GM19240 (cell line): ENCODE measurements around the gene FOXF2.

Experiments used
- DNase-seq: peaks from one replicate; pipeline ENCODE4 v3.0.0; 2011; ENCODE audit warnings: low spot score; ENCODE audit not compliant: insufficient read length

Gene FOXF2

DNA sequence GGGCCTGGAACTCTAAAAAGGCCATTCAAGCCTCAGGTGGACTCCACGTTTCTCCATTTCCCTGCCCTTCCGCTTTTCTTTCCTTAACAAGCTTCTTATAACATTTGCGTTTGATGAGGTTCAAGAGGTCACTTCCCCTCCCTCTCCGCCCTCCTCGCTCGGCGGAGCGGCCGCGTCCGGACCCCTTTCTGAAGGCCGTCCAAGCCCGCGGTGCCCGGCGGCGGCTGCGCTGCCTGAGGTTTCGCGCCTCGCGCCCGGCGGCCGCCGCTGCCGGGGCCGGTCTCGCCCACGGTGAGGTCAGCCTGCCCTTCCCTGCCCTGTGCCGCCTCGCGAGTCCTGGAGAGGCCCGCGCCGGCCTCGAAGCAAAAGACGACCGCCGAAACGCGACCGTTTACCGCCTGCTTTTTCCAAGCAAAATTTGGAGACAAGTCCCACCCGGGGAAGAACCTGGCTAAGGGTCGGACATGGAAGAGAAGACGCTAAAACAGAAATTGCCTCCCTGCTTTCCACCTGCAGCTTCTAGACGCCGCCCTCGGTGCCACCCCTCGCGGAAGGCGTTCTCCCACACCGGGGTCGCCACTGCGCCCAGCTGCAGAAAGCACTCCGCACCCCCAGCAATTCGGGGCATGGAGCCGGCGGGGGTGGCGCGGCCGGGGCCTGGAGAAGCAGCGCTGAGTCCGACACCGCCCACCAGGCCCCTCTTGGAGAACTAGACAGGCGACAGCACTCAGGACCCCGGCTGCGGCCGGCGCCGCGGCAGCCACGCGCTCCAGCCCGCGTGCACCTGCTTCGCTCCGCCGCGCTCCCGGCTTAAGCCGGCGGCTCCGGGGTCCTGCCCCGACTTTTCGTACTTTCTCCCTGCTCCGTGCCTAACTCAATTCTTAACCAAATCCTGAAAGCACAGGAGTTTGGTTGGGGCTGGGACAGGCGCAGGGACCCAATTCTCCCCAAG lies 11.0 kb upstream of the FOXF2 start:
- no peak for DNase-seq

DNA sequence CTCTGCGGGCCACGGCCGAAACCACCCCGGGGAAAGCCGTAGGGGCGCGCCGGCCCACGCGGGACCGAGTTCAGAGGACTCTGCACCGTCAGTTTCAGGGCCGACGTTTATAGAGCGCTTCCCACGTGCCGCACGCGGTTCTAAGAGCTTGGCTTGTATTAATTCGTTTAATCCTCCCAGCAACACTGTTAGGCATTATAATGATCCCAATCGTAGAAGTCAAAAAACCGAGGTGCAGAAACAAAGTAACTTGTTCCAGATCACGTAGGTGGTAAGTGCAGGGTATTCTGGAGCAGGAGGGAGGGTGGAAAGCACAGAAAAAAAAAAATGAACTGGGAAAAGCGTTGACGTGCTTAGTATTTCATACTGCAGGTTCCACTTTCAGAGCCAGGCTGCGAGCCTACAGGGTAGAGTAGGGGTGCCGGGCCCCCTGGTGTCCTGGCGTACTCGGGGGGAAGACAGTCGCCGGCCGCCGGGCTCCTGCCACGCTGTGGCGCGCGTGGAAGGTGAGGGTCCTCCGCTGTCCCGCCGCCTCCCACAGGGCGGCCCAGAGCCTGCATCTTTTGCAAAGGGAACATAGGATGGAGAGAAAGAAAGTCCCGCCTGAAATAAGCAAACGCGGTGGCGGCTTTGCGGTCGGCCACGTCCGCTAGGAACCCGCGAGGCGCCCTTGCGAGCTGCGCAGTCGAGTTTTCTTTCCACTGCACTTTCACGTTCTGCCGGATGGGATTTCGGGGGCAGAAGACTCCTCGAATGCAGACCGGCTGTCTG lies 10.2 kb upstream of the FOXF2 start:
- no peak for DNase-seq

GRCh38 chr6:1379788-1380147 lies 9.6 kb upstream of the FOXF2 start:
- DNase-seq = no peak

DNA sequence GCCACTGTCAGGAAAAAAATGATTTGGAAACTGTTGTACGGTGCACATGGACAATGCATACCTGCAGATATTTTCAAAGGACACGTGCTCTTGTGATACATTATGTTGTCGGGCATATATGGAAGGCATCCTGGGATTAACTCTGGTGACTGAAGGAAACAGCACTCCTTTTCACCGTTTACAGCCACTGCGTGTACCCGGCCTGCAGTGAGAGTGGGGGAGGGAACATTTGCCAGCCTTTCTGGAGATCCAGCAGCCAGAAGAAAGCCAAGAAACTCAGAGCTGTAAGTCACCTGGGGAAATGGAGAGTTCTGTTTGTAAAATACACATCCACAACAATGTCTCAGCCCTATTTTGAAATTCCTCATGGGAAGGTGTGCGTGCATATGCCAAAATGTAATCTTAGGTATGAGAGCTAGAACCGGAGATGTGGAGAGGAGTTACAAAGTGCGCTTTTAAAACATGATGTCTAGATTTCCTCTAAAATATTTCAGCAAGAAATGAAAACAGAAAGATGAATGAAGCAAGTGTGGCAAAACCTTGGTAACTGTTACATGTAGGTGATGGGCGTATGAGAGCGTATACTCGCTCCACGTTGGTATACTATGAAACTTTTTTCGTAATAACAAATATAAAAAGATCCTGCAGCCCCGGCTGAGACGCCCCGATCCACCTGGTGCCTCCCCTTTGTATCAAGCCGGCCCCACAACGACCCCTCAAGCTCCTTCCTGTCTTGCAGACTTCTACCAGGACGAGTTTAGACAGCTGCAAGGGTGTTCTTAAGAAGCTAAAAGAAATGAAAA lies 8.6 kb upstream of the FOXF2 start:
- no peak for DNase-seq

DNA sequence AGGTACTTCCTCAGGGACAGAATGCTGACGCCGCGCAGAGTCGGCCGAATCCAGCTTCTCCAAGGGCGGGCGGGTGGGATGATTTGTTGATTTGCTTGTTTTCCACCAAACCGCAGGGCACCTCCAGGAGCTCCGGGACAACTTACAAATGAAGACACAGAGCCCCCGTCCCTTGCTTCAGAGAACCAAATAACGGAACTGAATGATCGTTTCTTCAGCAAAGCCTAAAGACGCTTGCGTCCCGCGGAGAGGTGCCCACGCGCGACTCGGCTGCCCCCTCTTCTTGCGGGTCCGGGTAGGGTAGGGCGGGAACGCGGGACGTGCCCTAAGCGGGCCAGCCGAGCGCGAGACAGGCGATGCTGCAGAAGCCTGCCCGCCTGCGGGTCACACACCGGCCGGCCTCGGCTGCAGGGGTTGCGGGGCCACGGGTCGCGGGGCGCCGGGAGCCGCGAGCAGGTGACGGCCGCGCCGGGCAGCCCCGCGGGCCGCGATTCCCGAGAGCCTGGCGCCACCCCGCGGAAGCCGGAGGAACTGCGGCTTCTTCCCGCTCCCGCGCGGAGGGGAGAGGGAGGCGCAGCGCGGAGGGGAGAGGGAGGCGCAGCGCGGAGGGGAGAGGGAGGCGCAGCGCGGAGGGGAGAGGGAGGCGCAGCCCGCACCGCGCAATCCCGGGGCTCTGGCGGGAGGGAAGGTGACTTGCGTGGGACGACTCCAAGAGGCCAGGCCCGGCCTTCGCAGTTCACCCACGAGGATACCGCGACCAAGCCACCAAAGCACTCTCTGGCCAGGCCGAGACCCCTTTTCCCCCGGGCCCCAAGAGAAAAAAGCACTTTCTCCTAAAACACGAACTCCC lies 7.7 kb upstream of the FOXF2 start:
- no peak for DNase-seq

DNA sequence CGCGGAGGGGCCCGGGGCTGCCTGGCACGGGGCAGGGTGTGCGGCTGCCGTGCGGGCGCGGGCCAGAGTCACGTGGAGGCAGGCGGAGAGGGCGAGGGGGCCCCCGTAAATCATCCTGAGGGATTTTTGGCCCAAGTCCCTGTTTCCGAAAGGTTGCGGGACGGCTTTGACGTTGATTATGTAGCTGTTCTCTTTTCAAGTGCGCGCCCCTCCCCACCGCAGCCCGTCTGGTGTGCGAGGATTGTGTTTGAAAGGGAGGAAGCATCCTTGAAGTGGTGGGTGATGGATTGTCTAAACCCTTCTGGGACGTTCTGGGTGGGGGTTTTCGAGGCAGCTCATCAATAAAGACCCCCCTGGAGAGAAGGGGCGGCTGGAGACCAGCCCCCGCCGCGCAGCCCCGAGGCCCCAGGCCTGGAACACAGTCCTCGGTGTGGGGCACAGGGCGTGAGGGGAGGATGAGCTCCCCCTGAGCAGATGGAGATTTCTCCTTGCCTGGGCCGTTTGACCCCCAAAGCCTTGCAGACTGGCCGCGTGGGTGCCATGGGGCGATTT lies 7.0 kb upstream of the FOXF2 start:
- no peak for DNase-seq

DNA sequence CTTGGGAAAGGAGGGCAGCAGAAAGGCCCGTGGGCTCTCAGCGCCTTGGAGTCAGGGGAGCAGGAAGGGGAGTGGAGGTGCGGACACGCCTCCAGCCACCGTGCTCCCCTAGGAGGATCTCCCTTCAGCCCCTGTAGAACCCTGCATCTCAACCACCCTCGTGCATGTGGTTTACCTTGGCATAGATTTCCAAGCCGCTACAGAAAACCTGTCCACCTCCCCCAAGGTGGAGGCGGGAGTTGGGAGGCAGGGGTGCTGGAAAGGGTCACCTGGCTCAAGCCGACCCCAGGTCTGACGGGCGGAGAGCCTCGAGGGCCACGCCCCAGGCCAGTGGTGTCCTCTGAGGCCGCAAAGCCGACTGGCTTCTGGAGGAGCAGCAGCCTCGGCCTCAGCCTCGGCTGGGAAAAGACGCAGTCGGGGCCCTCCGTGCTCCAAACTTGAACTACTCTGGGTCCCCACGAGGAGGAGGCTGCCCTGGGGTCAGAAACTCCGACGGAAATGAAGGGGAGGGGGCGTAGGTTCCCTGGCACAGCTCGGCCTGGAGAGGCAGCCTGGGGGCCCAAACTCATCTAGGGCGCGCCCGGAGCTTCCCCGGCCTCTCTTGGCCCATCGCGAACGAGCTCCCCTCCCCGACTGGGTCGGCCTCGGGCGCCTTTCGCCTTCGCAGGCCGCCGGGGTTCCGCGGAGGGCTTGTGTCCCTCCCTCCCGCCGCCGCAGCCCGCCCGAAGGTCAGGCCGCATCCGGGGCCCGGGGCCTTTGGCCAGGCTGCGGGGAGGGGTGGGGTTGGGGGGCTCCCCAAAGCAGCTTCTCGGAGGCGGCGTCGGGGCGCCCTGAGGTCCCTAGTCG lies 6.3 kb upstream of the FOXF2 start:
- DNase-seq = no peak

DNA sequence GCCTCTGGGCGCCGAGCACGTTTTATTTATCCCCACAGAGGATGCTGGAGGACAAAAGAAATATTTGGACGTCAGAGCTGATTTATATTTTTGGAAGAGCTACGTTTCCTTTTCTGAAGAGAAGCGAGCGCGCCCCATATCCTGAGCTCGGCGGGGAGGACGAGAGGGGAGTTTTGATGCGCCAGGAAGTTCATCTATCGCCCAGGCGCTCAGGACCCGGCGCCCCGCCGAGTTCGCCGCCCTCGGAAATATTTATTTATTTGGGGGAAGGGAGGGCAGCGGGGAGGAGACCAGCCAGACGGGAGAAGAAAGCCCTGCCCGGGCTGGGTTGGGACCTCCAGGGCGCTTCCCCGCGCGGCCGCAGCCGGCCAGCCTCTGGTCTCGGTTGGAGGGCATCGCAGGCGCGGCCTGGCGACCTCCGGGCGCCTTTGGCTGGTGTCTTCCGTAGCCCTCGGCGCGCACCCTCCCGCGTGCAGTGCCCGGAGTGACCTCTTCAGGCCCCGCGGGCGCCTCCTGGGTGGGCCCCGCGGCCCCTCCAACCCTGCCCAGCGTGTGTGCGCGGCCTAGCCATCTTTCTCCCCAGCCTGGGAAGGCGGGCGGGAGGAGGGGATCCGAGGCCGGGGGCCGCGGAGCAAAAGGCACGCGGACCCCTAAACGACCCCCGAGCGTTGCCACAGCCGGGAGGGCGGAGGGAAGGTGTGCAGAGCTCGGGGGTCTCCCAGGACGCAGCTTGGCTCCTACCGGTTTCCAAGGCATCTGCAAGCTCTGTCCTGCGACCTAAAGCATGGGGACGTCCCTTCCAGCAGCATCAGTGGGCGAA lies 5.4 kb upstream of the FOXF2 start:
- DNase-seq = no peak

DNA sequence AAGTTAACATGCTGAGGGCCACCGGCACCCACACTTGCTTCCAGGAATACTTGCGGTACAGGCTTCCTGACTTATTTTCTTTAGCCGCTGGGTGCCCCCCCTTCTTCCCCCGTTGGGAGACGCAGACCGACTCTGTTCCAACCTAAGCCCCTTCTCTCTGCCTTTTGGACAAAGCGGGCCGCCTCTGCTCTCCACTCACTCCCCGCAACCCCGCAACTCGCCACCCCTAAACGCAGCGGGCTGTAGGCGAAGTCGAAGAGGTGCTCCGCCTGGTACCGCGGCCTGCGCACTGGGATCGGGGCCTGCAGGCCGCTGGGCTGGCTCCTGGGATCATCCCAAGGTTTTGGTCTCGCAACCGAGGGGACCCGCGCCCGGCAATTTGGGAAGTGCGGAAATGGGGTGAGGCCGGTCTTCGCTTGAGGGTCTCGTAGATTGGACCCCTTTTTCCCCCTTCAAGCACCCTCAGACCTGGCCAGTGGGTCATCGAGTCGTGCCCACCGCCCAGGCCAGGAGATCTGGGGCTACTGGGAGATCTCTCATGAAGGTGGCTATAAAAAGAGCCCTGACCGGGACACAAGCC lies 4.7 kb upstream of the FOXF2 start:
- DNase-seq = no peak

GRCh38 chr6:1385129-1386037 lies 4.0 kb upstream of the FOXF2 start:
- DNase-seq = no peak

- DNase-seq = no peak
These were observed 3.2 kb upstream of the FOXF2 start for GRCh38 chr6:1386038-1386709.

DNA sequence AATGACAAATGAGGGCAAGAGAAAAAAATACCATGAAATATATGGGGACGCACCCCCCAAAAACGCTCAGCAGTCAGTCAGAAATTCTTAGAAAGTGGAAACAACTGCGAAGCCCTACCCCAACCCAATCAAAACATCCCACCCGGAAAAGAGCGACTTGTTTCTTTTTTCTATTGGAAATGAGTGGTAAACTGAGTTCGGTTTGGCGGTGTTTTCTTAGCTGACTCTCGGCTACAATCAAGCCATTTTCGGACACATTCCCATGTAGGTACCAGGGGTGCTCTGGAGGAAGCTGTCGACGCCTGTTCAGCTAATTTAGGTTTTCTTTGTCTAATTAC lies 1.9 kb upstream of the FOXF2 start:
- DNase-seq = no peak

DNA sequence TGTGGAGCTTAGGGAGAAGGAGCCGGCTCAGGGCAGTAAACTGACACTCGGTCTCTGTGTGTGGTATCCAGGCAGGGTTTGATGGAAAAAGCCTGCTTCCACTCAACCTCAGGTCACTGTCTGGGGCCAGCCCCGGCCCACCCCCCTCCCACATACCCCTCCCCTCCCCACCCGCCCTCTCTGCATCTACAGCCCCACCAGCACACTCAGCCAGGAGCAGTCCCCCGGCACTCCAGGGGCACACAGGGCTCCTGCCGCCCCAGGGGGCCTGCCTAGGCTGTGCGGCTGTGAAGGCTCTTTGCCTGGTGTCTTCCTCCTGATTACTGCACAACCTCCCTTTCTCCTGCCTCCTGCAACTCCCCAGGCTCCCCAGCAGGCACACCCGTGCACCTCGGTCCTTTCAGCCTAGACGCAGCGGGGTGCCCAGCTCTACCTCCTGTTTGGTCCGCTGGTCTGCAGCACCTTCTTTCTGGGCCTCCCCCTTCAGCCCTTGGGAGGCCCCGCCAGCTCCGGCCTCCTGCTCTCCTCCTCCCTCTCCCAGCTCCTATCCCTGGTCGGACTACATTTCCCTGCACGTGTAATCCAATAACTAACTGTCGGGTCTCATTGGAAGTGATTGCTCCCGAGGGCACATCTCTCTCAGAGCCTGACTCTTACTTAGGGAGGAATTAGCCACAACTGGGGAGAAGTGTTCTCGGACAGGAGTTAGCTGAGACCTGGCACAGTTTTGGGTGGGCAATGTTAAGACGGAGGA lies 1.3 kb upstream of the FOXF2 start:
- DNase-seq = no peak

- DNase-seq = no peak
These were observed 577 bp upstream of the FOXF2 start for GRCh38 chr6:1388630-1389368.

GRCh38 chr6:1390133-1390945 lies 963 bp downstream of the FOXF2 start:
- no peak for DNase-seq
